HG03558 (cell line): ENCODE measurements around the gene CTSG.
"Not testable (repeated sequence)": the region's sequence is repeated elsewhere in the genome, so short reads cannot be mapped to it uniquely, and the experiment has no call there.

Experiments
- ATAC-seq: cut with Tn5 transposase; IDR thresholded peaks from one replicate; pipeline ENCODE4 v1.9.1; 2021; ENCODE audit warnings: moderate number of reproducible peaks; ENCODE audit not compliant: unreplicated experiment; ENCODE audit errors: extremely low read depth

The CTSG gene

DNA sequence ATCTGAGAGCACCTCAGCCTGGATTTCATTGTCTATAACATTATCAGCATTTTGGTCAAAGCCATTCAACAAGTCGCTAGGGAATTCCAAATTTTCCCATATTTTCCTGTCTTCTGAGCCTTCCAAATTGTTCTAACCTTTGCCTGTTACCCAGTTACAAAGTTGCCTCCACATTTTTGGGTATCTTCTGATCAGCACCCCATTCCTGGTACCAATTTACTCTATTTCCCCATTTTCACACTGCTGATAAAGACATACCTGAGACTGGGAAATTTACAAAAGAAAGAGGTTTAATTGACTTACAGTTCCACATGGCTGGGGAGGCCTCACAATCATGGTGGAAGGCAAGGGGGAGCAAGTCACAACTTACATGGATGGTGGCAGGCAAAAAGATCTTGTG lies 27.0 kb downstream of the CTSG start:
- ATAC-seq: not testable (repeated sequence)

DNA sequence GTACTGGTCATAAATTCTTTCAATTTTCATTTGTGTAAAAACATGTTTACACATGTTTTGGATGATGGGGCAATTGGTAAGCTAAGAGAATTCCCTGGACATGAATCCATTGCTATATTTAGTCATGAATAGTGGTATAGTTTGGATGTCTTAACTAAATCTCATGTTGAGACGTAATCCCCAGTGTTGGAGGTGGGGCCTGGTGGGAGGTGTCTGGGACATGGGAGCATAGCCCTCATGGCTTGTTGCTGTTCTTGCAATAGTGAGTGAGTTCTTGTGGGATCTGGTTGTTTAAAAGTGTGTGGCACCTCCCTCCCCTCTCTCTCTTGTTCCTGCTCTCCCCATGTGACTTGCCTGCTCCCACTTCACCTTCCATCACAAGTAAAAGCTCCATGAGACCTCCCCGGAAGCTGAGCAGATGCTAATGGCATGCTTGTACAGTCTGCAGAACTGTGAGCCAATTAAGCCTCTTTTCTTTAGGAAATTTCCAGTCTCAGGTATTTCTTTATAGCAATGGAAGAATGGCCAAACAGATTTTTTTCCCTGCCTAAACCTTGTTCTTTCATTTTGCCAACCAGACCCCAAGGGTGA lies 33.6 kb downstream of the CTSG start:
- ATAC-seq: no peak

DNA sequence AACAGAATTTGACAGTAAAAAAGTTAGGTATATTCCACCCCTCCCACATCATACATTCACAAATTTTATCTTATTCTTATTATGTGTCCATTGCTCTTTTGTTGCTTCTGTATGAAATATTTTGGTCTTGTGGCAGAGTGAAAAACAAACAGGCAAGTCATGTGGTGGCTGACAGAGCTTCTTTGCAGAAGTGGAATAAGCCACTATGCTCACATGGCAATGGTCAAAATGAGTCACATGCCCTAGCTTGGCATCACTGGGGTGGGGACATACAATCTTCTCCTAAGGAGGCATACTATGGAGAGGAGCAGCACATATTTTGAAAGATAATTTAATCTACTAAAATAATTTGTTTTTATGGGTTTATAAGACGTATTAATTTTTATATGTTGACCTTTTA lies 40.3 kb downstream of the CTSG start:
- no peak for ATAC-seq

DNA sequence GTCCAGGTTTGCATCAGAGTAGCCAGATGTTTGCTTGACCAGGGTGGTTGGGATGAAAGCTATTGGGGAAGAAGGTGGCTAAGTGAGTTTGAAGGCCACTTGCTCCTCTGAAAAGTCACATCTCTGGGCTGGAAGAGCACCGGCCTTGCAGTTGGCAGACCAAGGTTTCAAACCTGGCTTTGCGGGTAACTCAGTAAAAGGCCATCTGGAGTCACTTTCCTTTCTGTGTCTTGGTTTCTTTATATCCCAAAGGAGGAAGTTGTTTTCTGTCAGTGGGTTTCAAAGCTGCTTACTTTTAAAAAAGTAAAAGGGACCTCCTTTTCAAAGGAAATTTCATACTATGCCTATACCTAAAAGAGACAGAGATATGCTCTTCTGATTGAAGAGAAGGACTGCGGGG lies 41.8 kb downstream of the CTSG start:
- ATAC-seq: no peak

DNA sequence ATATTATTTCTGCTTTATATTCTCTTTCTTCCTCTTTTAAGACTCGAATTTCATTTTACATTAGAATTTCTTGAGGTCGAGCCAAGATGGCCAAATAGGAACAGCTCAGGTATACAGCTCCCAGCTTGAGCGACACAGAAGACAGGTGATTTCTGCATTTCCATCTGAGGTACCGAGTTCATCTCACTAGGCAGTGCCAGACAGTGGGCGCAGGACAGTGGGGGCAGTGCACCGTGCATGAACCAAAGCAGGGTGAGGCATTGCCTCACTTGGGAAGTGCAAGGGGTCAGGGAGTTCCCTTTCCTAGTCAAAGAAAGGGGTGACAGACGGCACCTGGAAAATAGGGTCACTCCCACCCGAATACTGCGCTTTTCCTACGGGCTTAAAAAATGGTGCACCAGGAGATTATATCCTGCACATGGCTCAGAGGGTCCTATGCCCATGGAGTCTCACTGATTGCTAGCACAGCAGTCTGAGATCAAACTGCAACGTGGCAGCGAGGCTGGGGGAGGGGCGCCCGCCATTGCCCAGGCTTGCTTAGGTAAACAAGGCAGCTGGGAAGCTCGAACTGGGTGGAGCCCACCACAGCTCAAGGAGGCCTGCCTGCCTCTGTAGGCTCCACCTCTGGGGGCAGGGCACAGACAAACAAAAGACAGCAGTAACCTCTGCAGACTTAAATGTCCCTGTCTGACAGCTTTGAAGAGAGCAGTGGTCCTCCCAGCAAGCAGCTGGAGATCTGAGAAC lies 50.0 kb downstream of the CTSG start:
- not testable (repeated sequence) for ATAC-seq
